SK-N-SH treated with all-trans-retinoic acid at 6 μM for 48 hours (cell line): ENCODE data around the gene RAX2.

Experiments used
- BACH2 ChIP-seq: fragments of 250-450 bp; sonication (Bioruptor Pico); IDR thresholded peaks from 2 replicates; pipeline ENCODE4 v1.9.0; 2021; ENCODE audit warnings: mild to moderate bottlenecking, borderline replicate concordance
- PATZ1 ChIP-seq: fragments of 250-450 bp; sonication (Bioruptor Pico); IDR thresholded peaks from 2 replicates; pipeline ENCODE4 v1.8.0; 2020; ENCODE audit warnings: mild to moderate bottlenecking, moderate library complexity, borderline replicate concordance
- TOX ChIP-seq: fragments of 250-450 bp; sonication (Bioruptor Pico); IDR thresholded peaks from 2 replicates; pipeline ENCODE4 v1.8.0; 2021; ENCODE audit warnings: mild to moderate bottlenecking, moderate library complexity, borderline replicate concordance

GRCh38 chr19:3792114-3792513 is 20.1 kb upstream of the RAX2 start:
- TF ChIP-seq TOX (CRISPR knock-in tag) = no peak
- no peak for TF ChIP-seq BACH2 (CRISPR knock-in tag)
- no peak for TF ChIP-seq PATZ1
